ENCODE results near the gene TAF10. TPM values are rescaled to one million over a fixed set of nuclear protein-coding genes. Genes with fewer than 3 reads are reported as not detected.

TAF10 gene
- total and polyA plus RNA-seq, 3 donors from 2014 or later, result 123 to 389 (median 210) TPM

GRCh38 chr11:6656936-6657335 is 44.9 kb upstream of the TAF10 start:
- DNase-seq, result no peak
- WGBS, 2 donors, result 42 to 65% methylated on average over 5 of the region's 5 CpGs
- Histone ChIP-seq H3K27ac (no peak overlapping the region), H3K36me3 (ENCODE audit: low read depth, missing control alignments) (no peaks in the 10 kb centered on the region), H3K27me3 (no peaks in the 10 kb centered on the region), H3K4me1 (peaks cover 3% of the 10 kb centered on the region), H3K9me3 (no peaks in the 10 kb centered on the region), H3K4me3 (no peak overlapping the region)
- TF ChIP-seq POLR2A (IDR thresholded peaks at IDR 0.05), result no peak
- intact Hi-C loops (cut with DNase I; ENCODE audit: low total_unique reads), result no loop called here

DNA sequence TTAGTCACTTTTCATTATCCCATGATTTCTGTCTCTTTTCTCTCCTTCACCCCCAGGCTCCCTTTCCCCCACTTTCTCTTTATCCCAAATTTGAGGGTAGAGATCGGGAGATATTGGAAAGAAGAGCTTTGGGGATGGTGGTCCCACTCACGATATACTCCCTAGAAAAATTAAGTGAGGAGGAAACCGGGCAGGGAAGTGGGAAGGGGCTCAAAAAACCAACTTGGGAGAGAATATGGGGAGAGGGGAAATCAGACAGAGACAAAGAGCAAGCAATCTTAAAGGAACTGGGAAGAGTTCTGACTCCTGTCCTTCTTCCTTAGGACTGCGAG is 44.5 kb upstream of the TAF10 start:
- no peak for TF ChIP-seq POLR2A (IDR thresholded peaks at IDR 0.05)
- TF ChIP-seq, protein P1, sequence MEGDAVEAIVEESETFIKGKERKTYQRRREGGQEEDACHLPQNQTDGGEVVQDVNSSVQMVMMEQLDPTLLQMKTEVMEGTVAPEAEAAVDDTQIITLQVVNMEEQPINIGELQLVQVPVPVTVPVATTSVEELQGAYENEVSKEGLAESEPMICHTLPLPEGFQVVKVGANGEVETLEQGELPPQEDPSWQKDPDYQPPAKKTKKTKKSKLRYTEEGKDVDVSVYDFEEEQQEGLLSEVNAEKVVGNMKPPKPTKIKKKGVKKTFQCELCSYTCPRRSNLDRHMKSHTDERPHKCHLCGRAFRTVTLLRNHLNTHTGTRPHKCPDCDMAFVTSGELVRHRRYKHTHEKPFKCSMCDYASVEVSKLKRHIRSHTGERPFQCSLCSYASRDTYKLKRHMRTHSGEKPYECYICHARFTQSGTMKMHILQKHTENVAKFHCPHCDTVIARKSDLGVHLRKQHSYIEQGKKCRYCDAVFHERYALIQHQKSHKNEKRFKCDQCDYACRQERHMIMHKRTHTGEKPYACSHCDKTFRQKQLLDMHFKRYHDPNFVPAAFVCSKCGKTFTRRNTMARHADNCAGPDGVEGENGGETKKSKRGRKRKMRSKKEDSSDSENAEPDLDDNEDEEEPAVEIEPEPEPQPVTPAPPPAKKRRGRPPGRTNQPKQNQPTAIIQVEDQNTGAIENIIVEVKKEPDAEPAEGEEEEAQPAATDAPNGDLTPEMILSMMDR (IDR thresholded peaks at IDR 0.05), result no peak
- Histone ChIP-seq H3K36me3 (ENCODE audit: low read depth, missing control alignments) (no peaks in the 10 kb centered on the region), H3K9me3 (no peaks in the 10 kb centered on the region), H3K4me3 (no peak overlapping the region), H3K27me3 (no peaks in the 10 kb centered on the region), H3K4me1 (peaks cover 3% of the 10 kb centered on the region), H3K27ac (no peak overlapping the region)
- no peak for DNase-seq
- 52 to 55% methylated on average over 4 of the region's 4 CpGs for WGBS, 2 donors
- intact Hi-C loops (cut with DNase I; ENCODE audit: low total_unique reads), result no loop called here

- 13 to 16% methylated on average over 19 to 25 of the region's 56 CpGs for WGBS, 2 donors
- DNase-seq, result no peak
- Histone ChIP-seq H3K4me3 (peak within 1 kb of the TSS; percentile 38 to 45), H3K27me3 (no peaks in the 10 kb centered on the region), H3K4me1 (peaks cover 3% of the 10 kb centered on the region), H3K36me3 (ENCODE audit: low read depth, missing control alignments) (no peaks in the 10 kb centered on the region), H3K27ac (no peak within 1 kb of the TSS), H3K9me3 (no peaks in the 10 kb centered on the region)
- intact Hi-C loops (cut with DNase I; ENCODE audit: low total_unique reads), result no loop called here
- no peak for TF ChIP-seq POLR2A (IDR thresholded peaks at IDR 0.05)
- TF ChIP-seq, protein P1 (IDR thresholded peaks at IDR 0.05), result no peak
Measured at GRCh38 chr11:6655790-6656583, 44.0 kb upstream of the TAF10 start, which contains the start of gene DCHS1. Gene DCHS1, minus strand, starts transcription at chr11:6655809. Its CDS starts 14,196 bp downstream, at chr11:6641613.

DNA sequence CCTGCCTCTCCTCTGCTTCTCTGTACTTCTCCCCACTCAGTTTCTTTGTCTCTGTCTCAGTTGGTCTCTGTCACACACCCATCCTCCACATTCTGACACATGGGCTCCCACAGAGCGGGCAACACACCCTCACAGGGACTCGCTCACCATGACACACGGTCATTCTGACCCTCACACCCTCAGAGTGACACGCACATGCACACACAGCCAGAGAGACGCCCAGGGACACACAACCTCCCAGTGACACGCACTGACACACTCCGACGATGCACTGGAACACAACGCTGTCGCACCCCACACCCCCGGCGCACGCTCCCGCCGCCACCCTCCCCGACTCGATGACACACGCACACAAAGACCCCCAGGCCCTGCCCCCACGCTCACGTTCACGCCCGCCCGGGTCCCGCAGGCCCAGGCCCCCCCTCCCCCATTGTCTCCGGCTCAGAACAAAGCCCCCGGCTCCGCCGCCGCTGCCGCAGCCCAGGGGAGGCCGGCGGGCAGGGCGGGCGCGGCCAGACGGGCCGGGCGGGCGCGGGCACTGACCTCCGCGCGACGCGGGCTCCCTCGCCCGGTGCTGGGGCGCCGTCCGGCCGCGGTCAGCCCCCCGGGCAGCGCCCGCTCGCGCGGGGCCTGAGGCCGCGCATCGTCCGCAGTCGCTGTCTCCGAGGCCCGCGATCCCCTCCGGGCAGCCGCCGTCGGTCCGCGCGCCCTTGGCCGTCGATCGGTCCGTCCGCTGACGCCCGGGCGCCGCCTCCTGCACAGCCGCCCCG is 43.2 kb upstream of the TAF10 start:
- intact Hi-C loops (cut with DNase I; ENCODE audit: low total_unique reads), result no loop called here
- WGBS, 2 donors, result 3 to 13% methylated on average over 5 to 47 of the region's 84 CpGs
- Histone ChIP-seq H3K27me3 (no peaks in the 10 kb centered on the region), H3K36me3 (ENCODE audit: low read depth, missing control alignments) (no peaks in the 10 kb centered on the region), H3K9me3 (no peaks in the 10 kb centered on the region), H3K27ac (no peak overlapping the region), H3K4me1 (peaks cover 3% of the 10 kb centered on the region), H3K4me3 (peak overlapping the region; percentile 26 to 45)
- no peak for DNase-seq
- TF ChIP-seq, protein P1 (IDR thresholded peaks at IDR 0.05), result no peak
- no peak for TF ChIP-seq POLR2A (IDR thresholded peaks at IDR 0.05)

- Histone ChIP-seq H3K4me1 (peaks cover 3% of the 10 kb centered on the region), H3K27me3 (no peaks in the 10 kb centered on the region), H3K36me3 (ENCODE audit: low read depth, missing control alignments) (no peaks in the 10 kb centered on the region), H3K27ac (no peak overlapping the region), H3K9me3 (no peaks in the 10 kb centered on the region), H3K4me3 (peak overlapping the region in 1 of 2 donors; percentile 26)
- WGBS, 2 donors, result 43 to 60% methylated on average over 9 of the region's 9 CpGs
- intact Hi-C loops (cut with DNase I; ENCODE audit: low total_unique reads), result no loop called here
- DNase-seq, result peak; percentile 29
- TF ChIP-seq, protein P1 (IDR thresholded peaks at IDR 0.05), result no peak
- no peak for TF ChIP-seq POLR2A (IDR thresholded peaks at IDR 0.05)
Measured at GRCh38 chr11:6654281-6655019, 42.4 kb upstream of the TAF10 start.

Data from testis (tissue), 3 donors.